Measurements from ENCODE around the gene UCK2. TPM values are rescaled to one million over a fixed set of nuclear protein-coding genes. Genes with fewer than 3 reads are reported as not detected.

The UCK2 gene
- total RNA-seq, 1 donor from 2014 or later = 111 TPM

DNA sequence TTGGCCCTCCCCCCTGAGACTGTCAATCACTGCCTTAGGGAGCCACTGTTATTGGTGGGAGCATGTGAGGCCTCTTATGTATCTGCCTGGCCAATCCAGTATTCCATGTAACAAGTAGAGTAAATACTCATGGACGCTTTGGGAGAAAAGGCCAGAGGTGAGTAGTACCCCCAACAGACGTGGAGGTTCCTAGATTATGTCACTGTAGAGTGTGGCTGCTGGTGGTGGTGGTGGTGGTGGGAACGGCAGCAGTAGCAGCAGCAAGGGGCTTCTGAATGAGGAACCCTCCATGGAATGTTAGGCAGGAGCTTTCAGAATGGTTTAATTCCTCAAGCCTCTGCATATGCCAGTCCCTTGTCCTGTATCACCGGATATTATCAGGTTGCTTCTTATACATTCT is 118.5 kb downstream of the UCK2 start:
- no peaks in the 10 kb centered on the region for H3K4me1 ChIP-seq (ENCODE audit: insufficient read depth, low read length)
- TF ChIP-seq EZH2 (IDR thresholded peaks at IDR 0.05; ENCODE audit: insufficient read depth, low read length) = no peak
- TF ChIP-seq, protein P1, sequence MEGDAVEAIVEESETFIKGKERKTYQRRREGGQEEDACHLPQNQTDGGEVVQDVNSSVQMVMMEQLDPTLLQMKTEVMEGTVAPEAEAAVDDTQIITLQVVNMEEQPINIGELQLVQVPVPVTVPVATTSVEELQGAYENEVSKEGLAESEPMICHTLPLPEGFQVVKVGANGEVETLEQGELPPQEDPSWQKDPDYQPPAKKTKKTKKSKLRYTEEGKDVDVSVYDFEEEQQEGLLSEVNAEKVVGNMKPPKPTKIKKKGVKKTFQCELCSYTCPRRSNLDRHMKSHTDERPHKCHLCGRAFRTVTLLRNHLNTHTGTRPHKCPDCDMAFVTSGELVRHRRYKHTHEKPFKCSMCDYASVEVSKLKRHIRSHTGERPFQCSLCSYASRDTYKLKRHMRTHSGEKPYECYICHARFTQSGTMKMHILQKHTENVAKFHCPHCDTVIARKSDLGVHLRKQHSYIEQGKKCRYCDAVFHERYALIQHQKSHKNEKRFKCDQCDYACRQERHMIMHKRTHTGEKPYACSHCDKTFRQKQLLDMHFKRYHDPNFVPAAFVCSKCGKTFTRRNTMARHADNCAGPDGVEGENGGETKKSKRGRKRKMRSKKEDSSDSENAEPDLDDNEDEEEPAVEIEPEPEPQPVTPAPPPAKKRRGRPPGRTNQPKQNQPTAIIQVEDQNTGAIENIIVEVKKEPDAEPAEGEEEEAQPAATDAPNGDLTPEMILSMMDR (IDR thresholded peaks at IDR 0.05; ENCODE audit: insufficient read depth, low read depth, low read length) = no peak
- no peaks in the 10 kb centered on the region for H3K79me2 ChIP-seq (ENCODE audit: insufficient read depth, low read length)
- H3K27me3 ChIP-seq (ENCODE audit: insufficient read depth, low read length) = peaks cover 2% of the 10 kb centered on the region
- no peak overlapping the region for H3K4me3 ChIP-seq (ENCODE audit: insufficient read depth, low read depth, low read length)
- H4K20me1 ChIP-seq (ENCODE audit: insufficient read depth, low read length) = no peaks in the 10 kb centered on the region
- H3K9me3 Mint-ChIP-seq (ENCODE audit: unreplicated experiment) = no peaks in the 10 kb centered on the region
- H3K27me3 Mint-ChIP-seq (ENCODE audit: low read depth, unreplicated experiment) = peaks cover 31% of the 10 kb centered on the region
- H3K4me1 Mint-ChIP-seq (ENCODE audit: low read depth, unreplicated experiment) = no peaks in the 10 kb centered on the region
- no peak overlapping the region for H3K27ac Mint-ChIP-seq (ENCODE audit: unreplicated experiment)
- H3K36me3 Mint-ChIP-seq (ENCODE audit: low read depth, unreplicated experiment) = no peaks in the 10 kb centered on the region
- no peak overlapping the region for H3K4me2 ChIP-seq (ENCODE audit: low read length)
- H3K36me3 ChIP-seq (ENCODE audit: insufficient read depth, low read length) = no peaks in the 10 kb centered on the region
- no peak overlapping the region for H3K27ac ChIP-seq (ENCODE audit: low read depth, low read length)
- H2AFZ ChIP-seq (ENCODE audit: low read depth, low read length) = no peak overlapping the region
- FAIRE-seq = no peak
- H3K9me3 ChIP-seq (ENCODE audit: insufficient read depth, low read depth, low read length) = no peaks in the 10 kb centered on the region
- no peak overlapping the region for H3K4me3 Mint-ChIP-seq (ENCODE audit: unreplicated experiment)
- no peak for DNase-seq (ENCODE audit: low read depth)
- H3K9ac ChIP-seq (ENCODE audit: low read length) = no peak overlapping the region

DNA sequence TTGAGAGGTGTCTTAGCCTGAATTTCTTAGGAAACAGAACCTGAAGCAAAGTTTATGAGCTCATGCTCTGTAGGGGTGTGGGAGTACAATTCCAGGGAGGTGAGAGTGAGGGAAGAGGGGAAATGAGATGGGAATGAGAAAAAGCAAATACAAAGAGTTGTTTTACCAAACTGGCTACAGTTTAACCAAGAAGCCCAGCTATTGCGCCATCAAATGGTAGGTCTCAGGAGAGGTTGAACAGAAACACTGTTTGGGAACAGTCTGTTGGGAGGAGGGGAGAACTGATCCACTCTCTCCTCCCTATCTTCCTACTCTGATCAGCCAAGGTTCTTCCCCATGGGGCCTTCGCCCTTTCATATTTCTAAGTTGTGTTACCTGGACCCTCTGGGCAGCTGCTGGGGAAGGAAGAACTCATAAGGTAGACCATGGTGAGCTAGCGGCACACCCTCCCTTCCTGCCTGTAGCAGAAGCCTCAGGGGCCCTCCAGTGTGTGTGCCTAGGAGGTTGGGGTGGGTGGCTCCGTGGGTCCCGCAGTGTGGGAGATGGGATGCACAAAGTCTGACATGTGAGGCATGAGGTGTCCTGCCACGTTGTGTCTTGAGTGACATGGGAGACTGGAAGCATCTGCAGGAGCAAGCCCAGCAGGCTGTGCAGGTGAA is 120.5 kb downstream of the UCK2 start:
- DNase-seq (ENCODE audit: low read depth) = no peak
- Histone ChIP-seq H4K20me1 (ENCODE audit: insufficient read depth, low read length) (no peaks in the 10 kb centered on the region), H3K36me3 (ENCODE audit: insufficient read depth, low read length) (no peaks in the 10 kb centered on the region), H3K4me3 (ENCODE audit: insufficient read depth, low read depth, low read length) (no peak overlapping the region), H2AFZ (ENCODE audit: low read depth, low read length) (no peak overlapping the region), H3K4me2 (ENCODE audit: low read length) (no peak overlapping the region), H3K27ac (ENCODE audit: low read depth, low read length) (no peak overlapping the region), H3K4me1 (ENCODE audit: insufficient read depth, low read length) (no peaks in the 10 kb centered on the region), H3K9me3 (ENCODE audit: insufficient read depth, low read depth, low read length) (no peaks in the 10 kb centered on the region), H3K9ac (ENCODE audit: low read length) (no peak overlapping the region), H3K79me2 (ENCODE audit: insufficient read depth, low read length) (no peaks in the 10 kb centered on the region), H3K27me3 (ENCODE audit: insufficient read depth, low read length) (peaks cover 2% of the 10 kb centered on the region)
- Mint-ChIP-seq H3K36me3 (ENCODE audit: low read depth, unreplicated experiment) (no peaks in the 10 kb centered on the region), H3K27me3 (ENCODE audit: low read depth, unreplicated experiment) (peaks cover 32% of the 10 kb centered on the region), H3K4me1 (ENCODE audit: low read depth, unreplicated experiment) (no peaks in the 10 kb centered on the region), H3K27ac (ENCODE audit: unreplicated experiment) (no peak overlapping the region), H3K9me3 (ENCODE audit: unreplicated experiment) (no peaks in the 10 kb centered on the region), H3K4me3 (ENCODE audit: unreplicated experiment) (no peak overlapping the region)
- FAIRE-seq = no peak
- TF ChIP-seq, protein P1 (IDR thresholded peaks at IDR 0.05; ENCODE audit: insufficient read depth, low read depth, low read length) = no peak
- TF ChIP-seq EZH2 (IDR thresholded peaks at IDR 0.05; ENCODE audit: insufficient read depth, low read length) = no peak

DNA sequence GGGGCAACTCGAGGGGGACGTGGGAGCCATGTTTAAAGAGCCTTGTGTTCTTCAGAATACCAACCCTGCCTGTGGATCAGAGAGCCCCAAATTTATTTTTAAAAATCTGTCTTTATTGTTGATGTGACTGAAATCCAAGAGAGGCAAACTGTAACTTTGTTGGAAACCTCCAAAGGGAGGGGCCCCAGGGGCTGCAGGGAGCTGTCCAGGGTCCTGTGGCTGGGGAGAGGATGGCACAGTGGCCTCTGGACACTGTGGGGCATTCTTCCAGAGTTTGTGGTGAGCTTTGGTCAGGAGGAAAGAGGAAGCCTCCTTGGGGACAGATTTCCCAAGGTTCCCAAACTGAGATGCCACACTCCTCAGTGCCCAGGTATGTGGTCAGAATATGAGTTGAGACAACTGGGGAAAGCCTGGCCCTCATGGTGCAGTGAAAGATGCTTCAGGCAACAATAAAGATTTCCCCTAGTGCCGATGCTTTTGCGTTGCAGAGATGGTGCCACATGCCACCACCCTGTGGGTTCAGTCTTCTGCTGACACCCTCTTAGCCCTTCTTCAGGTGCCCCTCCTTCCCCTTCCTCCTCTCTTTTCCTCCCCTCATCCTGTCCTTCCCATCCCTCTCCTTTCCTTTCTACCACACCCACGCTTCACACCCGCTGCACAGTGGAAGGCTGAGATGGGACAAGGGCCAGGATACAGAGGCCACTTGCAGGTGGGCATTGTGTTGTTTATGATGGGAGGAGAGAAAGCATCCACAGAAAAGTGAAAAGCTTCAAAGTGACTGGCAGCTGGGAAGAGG is 122.1 kb downstream of the UCK2 start:
- H4K20me1 ChIP-seq (ENCODE audit: insufficient read depth, low read length) = no peaks in the 10 kb centered on the region
- H3K4me2 ChIP-seq (ENCODE audit: low read length) = no peak overlapping the region
- Mint-ChIP-seq H3K4me3 (ENCODE audit: unreplicated experiment) (no peak overlapping the region), H3K4me1 (ENCODE audit: low read depth, unreplicated experiment) (no peaks in the 10 kb centered on the region), H3K36me3 (ENCODE audit: low read depth, unreplicated experiment) (no peaks in the 10 kb centered on the region), H3K27ac (ENCODE audit: unreplicated experiment) (no peak overlapping the region), H3K27me3 (ENCODE audit: low read depth, unreplicated experiment) (peaks cover 31% of the 10 kb centered on the region), H3K9me3 (ENCODE audit: unreplicated experiment) (no peaks in the 10 kb centered on the region)
- no peak overlapping the region for H3K4me3 ChIP-seq (ENCODE audit: insufficient read depth, low read depth, low read length)
- TF ChIP-seq, protein P1 (IDR thresholded peaks at IDR 0.05; ENCODE audit: insufficient read depth, low read depth, low read length) = no peak
- TF ChIP-seq EZH2 (IDR thresholded peaks at IDR 0.05; ENCODE audit: insufficient read depth, low read length) = no peak
- H2AFZ ChIP-seq (ENCODE audit: low read depth, low read length) = no peak overlapping the region
- no peaks in the 10 kb centered on the region for H3K9me3 ChIP-seq (ENCODE audit: insufficient read depth, low read depth, low read length)
- H3K79me2 ChIP-seq (ENCODE audit: insufficient read depth, low read length) = no peaks in the 10 kb centered on the region
- H3K27me3 ChIP-seq (ENCODE audit: insufficient read depth, low read length) = no peaks in the 10 kb centered on the region
- no peak overlapping the region for H3K9ac ChIP-seq (ENCODE audit: low read length)
- no peak for FAIRE-seq
- no peaks in the 10 kb centered on the region for H3K4me1 ChIP-seq (ENCODE audit: insufficient read depth, low read length)
- no peak for DNase-seq (ENCODE audit: low read depth)
- no peaks in the 10 kb centered on the region for H3K36me3 ChIP-seq (ENCODE audit: insufficient read depth, low read length)
- H3K27ac ChIP-seq (ENCODE audit: low read depth, low read length) = no peak overlapping the region
